GM20431 (cell line): Measurements from ENCODE around the gene GPX3.

Source experiments
- in situ Hi-C: fragments of 300-500 bp; cut with MseI, MboI; formaldehyde crosslinking; loops from one replicate; pipeline ENCODE4 v1.15.0; 2020; ENCODE audit warnings: low sequenced_read_pairs; ENCODE audit not compliant: unreplicated experiment

GPX3 gene

GRCh38 chr5:151071848-151072629 is 51.6 kb downstream of the GPX3 start:
- in situ Hi-C loops, result no loop called here

- in situ Hi-C loops, result no loop called here
Measured at GRCh38 chr5:151072630-151073025, 52.2 kb downstream of the GPX3 start.

GRCh38 chr5:151073280-151073679 is 52.9 kb downstream of the GPX3 start:
- in situ Hi-C loops, result no loop called here

GRCh38 chr5:151074557-151074956 is 54.2 kb downstream of the GPX3 start:
- in situ Hi-C loops, result no loop called here

- in situ Hi-C loops, result no loop called here
Measured at GRCh38 chr5:151075698-151076331, 55.4 kb downstream of the GPX3 start.

GRCh38 chr5:151076616-151077015 is 56.2 kb downstream of the GPX3 start:
- in situ Hi-C loops, result no loop called here

- in situ Hi-C loops, result no loop called here
Measured at GRCh38 chr5:151077419-151077818, 57.0 kb downstream of the GPX3 start.

GRCh38 chr5:151077967-151078366 is 57.6 kb downstream of the GPX3 start:
- in situ Hi-C loops, result no loop called here
